Measurements from ENCODE around the gene SERHL2.
A peak's percentile ranks its signal among the peaks of the same experiment; 100 is the strongest.
"Not testable (repeated sequence)": the region's sequence is repeated elsewhere in the genome, so short reads cannot be mapped to it uniquely, and the experiment has no call there.

Gene SERHL2

GRCh38 chr22:42553475-42554361 is at the start of gene SERHL2:
TSS of gene SERHL2 (plus strand) at chr22:42553956. CDS start at chr22:42554021, 65 bp downstream.
- DNase-seq: peak; percentile 52 to 88 (median 75)

GRCh38 chr22:42508327-42508974 is 45.3 kb upstream of the SERHL2 start:
- not testable (repeated sequence) for DNase-seq

GRCh38 chr22:42508975-42509364 is 44.8 kb upstream of the SERHL2 start:
- DNase-seq: not testable (repeated sequence)

- DNase-seq: no peak
These were observed 44.2 kb upstream of the SERHL2 start for GRCh38 chr22:42509548-42509947.

GRCh38 chr22:42511401-42511891 is 42.3 kb upstream of the SERHL2 start:
- no peak for DNase-seq

GRCh38 chr22:42512273-42512990 is 41.3 kb upstream of the SERHL2 start:
- DNase-seq: not testable (repeated sequence)

DNA sequence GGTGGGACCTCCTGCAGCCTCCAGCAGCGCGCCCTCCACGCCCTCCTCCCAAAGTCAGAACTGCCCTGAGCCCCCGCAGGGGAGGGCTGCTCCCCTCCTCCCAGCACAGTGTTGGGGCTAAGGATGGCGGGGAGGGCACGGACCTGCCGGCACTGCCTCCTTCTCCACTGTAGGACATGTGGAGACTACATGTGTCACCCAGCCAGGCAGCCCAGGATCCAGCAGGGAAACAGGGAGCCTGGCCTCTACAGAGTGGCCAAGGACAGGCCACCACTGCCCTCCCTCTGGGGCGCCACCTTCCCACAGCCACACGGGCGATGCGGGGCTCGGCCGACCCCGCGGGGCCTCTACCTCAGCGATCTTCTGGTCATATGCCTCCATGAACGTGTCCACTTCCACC is 39.4 kb upstream of the SERHL2 start:
- DNase-seq: not testable (repeated sequence)

DNA sequence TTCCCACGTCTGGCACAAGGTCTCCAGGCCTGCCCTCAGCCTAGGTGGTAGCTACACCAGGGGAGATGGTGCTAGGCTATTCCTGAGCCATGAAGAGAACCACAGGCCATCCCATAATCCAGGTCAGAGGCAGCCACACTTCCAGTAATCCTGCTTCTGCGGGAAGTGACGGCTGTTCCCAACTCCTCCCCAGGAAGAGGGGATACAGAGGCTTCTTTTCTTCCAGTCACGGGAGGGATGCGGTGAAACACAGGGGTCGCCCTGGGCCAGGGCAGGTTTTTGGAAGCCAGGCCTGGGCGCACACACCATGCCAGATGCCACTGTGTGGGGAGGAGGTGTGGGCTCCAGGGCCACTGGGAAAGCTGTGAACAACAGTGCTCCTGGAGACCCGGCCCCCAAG is 38.5 kb upstream of the SERHL2 start:
- not testable (repeated sequence) for DNase-seq

GRCh38 chr22:42515896-42516295 is 37.9 kb upstream of the SERHL2 start:
- no peak for DNase-seq

DNA sequence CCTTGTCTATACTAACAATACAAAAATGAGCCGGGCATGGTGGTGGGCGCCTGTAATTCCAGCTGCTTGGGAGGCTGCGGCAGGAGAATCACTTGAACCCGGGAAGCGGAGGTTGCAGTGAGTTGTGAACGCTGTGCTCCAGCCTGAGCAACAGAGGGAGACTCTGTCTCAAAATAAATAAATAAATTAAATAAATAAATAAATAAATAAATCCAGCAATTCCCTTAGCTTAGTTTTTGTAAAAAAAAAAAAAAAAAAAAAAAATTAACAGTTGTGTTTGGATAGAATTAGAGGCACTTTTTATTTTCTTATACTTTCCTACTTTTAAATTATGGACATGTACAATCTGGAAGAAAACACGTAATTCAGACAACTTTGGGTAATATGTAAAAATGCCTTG is 36.7 kb upstream of the SERHL2 start:
- DNase-seq: not testable (repeated sequence)

- DNase-seq: not testable (repeated sequence)
These were observed 34.9 kb upstream of the SERHL2 start for GRCh38 chr22:42518638-42519524.

GRCh38 chr22:42519525-42520401 is 34.0 kb upstream of the SERHL2 start, which contains the start of gene RRP7A:
TSS of gene RRP7A (minus strand) at chr22:42519796. CDS start at chr22:42519786, 10 bp downstream.
- DNase-seq: peak; percentile 67 to 85 (median 78)

GRCh38 chr22:42521228-42521546 is 32.6 kb upstream of the SERHL2 start:
- no peak for DNase-seq

DNA sequence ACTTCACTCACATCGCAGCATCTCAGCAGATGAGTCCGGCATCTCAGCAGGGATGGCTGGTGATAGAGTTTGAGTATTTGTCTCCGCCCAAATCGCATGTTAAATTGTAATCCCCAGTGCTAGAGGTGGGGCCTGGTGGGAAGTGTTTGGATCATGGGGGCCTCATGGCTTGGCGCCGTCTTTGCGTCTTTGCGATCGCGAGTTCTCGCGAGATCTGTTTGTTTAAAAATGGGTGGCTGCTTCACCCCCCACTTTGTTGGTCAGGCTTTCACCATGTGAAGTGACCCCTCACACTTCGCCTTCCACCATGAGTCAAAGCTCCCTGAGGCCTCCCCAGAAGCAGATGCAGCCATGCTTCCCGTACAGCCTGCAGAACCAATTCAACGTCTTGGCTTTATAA is 31.2 kb upstream of the SERHL2 start:
- DNase-seq: no peak

DNA sequence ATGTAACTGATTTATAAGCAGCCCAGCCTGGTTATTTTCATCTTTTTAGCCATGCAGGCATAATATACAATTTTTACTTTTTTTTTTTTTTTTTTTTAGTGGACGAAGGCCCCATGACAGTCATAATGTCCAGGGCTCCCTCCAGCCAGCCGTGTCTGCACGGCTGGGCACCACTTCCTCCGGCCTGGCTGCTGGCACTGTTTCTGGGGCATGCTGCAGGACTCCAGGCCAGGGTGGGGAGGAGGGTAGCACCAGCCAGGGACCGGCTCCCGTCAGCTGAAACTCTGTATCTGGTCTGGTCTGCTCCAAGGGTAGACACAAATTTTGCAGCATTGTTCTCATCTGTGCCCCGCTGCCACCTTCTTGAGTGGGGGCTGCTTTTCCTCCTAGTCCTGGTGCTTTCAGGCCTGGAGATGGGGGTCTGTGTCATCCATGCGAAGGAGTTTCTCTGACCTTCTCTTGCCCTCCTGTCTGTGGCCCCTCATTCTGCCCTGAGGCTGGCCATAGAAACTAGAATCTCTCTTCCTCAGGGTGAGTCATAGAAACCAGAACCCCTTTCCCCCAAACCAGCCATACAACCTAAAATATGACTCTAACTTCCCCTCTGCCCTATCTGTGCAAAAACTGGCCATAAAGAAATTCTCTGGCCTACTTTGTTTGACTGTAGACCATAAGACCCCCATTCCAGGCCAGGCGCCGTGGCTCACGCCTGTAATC is 25.0 kb upstream of the SERHL2 start:
- DNase-seq: no peak

GRCh38 chr22:42529435-42529834 is 24.3 kb upstream of the SERHL2 start:
- DNase-seq: not testable (repeated sequence)

DNA sequence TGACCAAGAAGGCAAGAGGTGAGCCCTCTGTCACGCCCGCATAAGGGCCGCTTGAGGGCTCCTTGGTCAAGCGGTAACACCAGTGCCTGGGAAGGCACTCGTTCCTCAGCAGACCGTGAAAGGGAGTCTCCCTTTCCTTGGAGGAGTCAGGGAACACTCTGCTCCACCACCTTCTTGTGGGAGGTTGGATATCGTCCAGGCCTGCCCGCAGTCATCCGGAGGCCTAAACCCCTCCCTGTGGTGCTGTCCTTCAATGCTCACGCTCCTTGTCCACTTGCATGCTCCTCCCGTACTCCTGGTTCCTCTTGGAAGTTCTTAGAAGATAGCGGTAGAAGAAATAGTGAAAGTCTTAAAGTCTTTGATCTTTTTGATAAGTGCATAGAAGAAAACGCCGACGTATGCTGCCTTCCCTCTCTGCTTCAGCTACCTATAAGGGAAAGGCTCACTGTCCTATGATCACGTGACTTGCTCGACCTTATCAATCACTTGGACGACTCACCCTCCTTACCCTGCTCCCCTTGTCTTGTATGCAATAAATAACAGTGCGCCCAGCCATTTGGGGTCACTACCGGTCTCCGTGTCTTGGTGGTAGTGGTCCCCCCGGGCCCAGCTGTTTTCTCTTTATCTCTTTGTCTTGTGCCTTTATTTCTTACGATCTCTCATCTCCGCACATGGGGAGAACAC is 22.2 kb upstream of the SERHL2 start:
- DNase-seq: not testable (repeated sequence)

- no peak for DNase-seq
These were observed 20.1 kb upstream of the SERHL2 start for GRCh38 chr22:42533638-42533977.

DNA sequence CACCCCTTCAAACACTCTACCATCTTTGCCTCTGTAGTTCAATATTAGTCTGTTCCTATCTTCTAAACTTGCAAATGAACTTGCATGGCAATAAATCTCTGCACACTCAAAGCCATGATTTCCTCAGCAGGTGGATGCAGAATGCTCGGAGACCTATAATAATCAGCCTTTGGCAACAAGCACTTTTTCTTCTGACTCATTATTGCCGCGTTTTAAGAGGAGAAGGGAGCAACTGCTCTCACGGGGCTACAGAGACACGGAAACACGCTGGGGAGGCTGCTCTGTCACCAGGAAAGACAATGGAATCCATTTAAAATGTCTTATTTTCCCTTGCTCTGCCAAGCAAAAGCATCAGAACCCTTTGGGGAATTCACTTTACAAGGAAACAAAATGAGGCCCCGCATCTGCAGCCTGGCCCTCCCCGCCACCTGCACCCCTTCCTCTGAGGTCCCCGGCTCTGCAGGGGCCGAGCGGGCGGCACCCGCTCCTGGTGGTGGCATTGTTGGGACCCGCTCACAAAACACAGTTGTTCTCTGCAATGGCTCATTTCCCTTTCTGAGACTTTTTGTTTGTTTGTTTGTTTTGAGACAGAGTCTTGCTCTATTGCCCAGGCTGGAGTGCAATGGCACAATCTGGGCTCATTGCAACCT is 18.5 kb upstream of the SERHL2 start:
- DNase-seq: not testable (repeated sequence)
